ENCODE results near the gene CTDP1. TPM values are rescaled to one million over a fixed set of nuclear protein-coding genes. Genes with fewer than 3 reads are reported as not detected.

CTDP1 gene
- polyA plus RNA-seq, 1 experiment, result 12.9 TPM

- no peak for TF ChIP-seq CTCF (IDR thresholded peaks at IDR 0.05; ENCODE audit: insufficient read depth, low read depth, low read length)
- peak; percentile 96 for DNase-seq (ENCODE audit: low read depth)
- Histone ChIP-seq H3K36me3 (ENCODE audit: control insufficient read depth, insufficient read depth, low read length) (no peaks in the 10 kb centered on the region), H3K27me3 (ENCODE audit: control insufficient read depth, insufficient read depth, low read length) (peaks cover 11% of the 10 kb centered on the region), H3K4me3 (ENCODE audit: low read depth, low read length) (no peak overlapping the region)
- POLR2A ChIA-PET, result interaction anchor here (0.6 to 1.1 kb wide), 2 partner anchors 66 to 160 kb away, joined by 3 to 4 read pairs; partner anchors contain the start of gene SLC66A2
- CTCF ChIA-PET, result interaction anchor here (2.0 kb wide), 1 partner anchor 24 kb away, joined by 4 read pairs; no protein-coding TSS in a partner anchor
These were observed 111.7 kb downstream of the CTDP1 start for GRCh38 chr18:79790996-79791972.

- ChIA-PET POLR2A (interaction anchor here (0.6 to 1.1 kb wide), 2 partner anchors 65 to 159 kb away, joined by 3 to 4 read pairs; partner anchors contain the start of gene SLC66A2), CTCF (interaction anchor here (0.6 to 2.0 kb wide), 2 partner anchors 25 to 97 kb away, joined by 4 read pairs; no protein-coding TSS in a partner anchor)
- no peak for DNase-seq (ENCODE audit: low read depth)
- Histone ChIP-seq H3K36me3 (ENCODE audit: control insufficient read depth, insufficient read depth, low read length) (no peaks in the 10 kb centered on the region), H3K27me3 (ENCODE audit: control insufficient read depth, insufficient read depth, low read length) (peaks cover 15% of the 10 kb centered on the region), H3K4me3 (ENCODE audit: low read depth, low read length) (no peak overlapping the region)
- no peak for TF ChIP-seq CTCF (IDR thresholded peaks at IDR 0.05; ENCODE audit: insufficient read depth, low read depth, low read length)
These were observed 112.7 kb downstream of the CTDP1 start for GRCh38 chr18:79792096-79792987.

- CTCF ChIA-PET, result interaction anchor here (0.6 kb wide), 1 partner anchor 98 kb away, joined by 4 read pairs; no protein-coding TSS in a partner anchor
- POLR2A ChIA-PET, result no interaction called here
- no peak for TF ChIP-seq CTCF (IDR thresholded peaks at IDR 0.05; ENCODE audit: insufficient read depth, low read depth, low read length)
- Histone ChIP-seq H3K27me3 (ENCODE audit: control insufficient read depth, insufficient read depth, low read length) (peaks cover 16% of the 10 kb centered on the region), H3K36me3 (ENCODE audit: control insufficient read depth, insufficient read depth, low read length) (no peaks in the 10 kb centered on the region), H3K4me3 (ENCODE audit: low read depth, low read length) (no peak overlapping the region)
- DNase-seq (ENCODE audit: low read depth), result no peak
These were observed 113.4 kb downstream of the CTDP1 start for GRCh38 chr18:79792988-79793355.

- POLR2A ChIA-PET, result no interaction called here
- CTCF ChIA-PET, result no interaction called here
- Histone ChIP-seq H3K36me3 (ENCODE audit: control insufficient read depth, insufficient read depth, low read length) (no peaks in the 10 kb centered on the region), H3K27me3 (ENCODE audit: control insufficient read depth, insufficient read depth, low read length) (peaks cover 29% of the 10 kb centered on the region), H3K4me3 (ENCODE audit: low read depth, low read length) (no peak overlapping the region)
- DNase-seq (ENCODE audit: low read depth), result no peak
- no peak for TF ChIP-seq CTCF (IDR thresholded peaks at IDR 0.05; ENCODE audit: insufficient read depth, low read depth, low read length)
These were observed 115.2 kb downstream of the CTDP1 start for GRCh38 chr18:79794846-79795245.
